Vagina (tissue), 2 donors: Measurements from ENCODE around the gene MRGPRE. TPM values are rescaled to one million over a fixed set of nuclear protein-coding genes. Genes with fewer than 3 reads are reported as not detected.

Experiments used
- DNase-seq, 2 donors: peaks; one replicate each; pipeline ENCODE4 v3.0.0-alpha.2; 2017; ENCODE audit errors: extremely low spot score in 2 of 2
- H3K27ac ChIP-seq: fragments of 200-600 bp; sonication (generic); one replicate; pipeline ENCODE4 v1.5.1; 2019
- H3K27me3 ChIP-seq: fragments of 200-600 bp; sonication (generic); one replicate; pipeline ENCODE4 v1.5.1; 2019
- H3K36me3 ChIP-seq, 2 donors: fragments of 200-600 bp; sonication (generic); one replicate each; pipeline ENCODE4 v1.5.1; 2017 to 2019
- H3K4me1 ChIP-seq: fragments of 200-600 bp; sonication (generic); one replicate; pipeline ENCODE4 v1.5.1; 2019
- H3K4me3 ChIP-seq, 2 donors: fragments of 200-600 bp; sonication (generic); 1 replicate in 1 of 2; 2 replicates in 1 of 2; pipeline ENCODE4 v1.5.1; 2016 to 2019
- H3K9me3 ChIP-seq: fragments of 200-600 bp; sonication (generic); one replicate; pipeline ENCODE4 v1.5.1; 2019
- POLR2A ChIP-seq, 2 donors: fragments of 450-650 bp; IDR thresholded peaks; one replicate each; pipeline ENCODE4 v1.6.1; 2017; ENCODE audit warnings: antibody characterized with exemption in 2 of 2, mild to moderate bottlenecking in 2 of 2, moderate library complexity in 2 of 2
- POLR2AphosphoS5 ChIP-seq, 2 donors: sonication (generic); formaldehyde crosslinking; IDR thresholded peaks; one replicate each; pipeline ENCODE4 v1.9.0; 2017; ENCODE audit warnings: antibody characterized with exemption in 2 of 2, mild to moderate bottlenecking in 2 of 2, low read depth in 1 of 2; ENCODE audit not compliant: insufficient read depth in 1 of 2
- intact Hi-C: fragments of 100-400 bp; cut with DNase I; formaldehyde crosslinking; loops from one replicate; pipeline ENCODE4 v1.15.1; 2023
- total RNA-seq: library from RNA; depleted of rRNA; stranded (reverse); fragments of >200 nt; gene quantifications from one replicate; pipeline ENCODE4 v1.2.3, GENCODE V29; 2016
- TF ChIP-seq, protein P1 (sequence below), 3 experiments: fragments of 450-650 bp in 2 of 3; fragments of 200-600 bp in 1 of 3; sonication (generic) in 1 of 3; IDR thresholded peaks; one replicate each; pipeline ENCODE4 v1.5.1; 2017 to 2019; ENCODE audit warnings: antibody characterized with exemption in 3 of 3, mild to moderate bottlenecking in 2 of 3, moderate library complexity in 2 of 3

The MRGPRE gene
- total RNA-seq, 1 donor from 2014 or later = not detected

- H3K4me3 ChIP-seq = no peak overlapping the region
- intact Hi-C loops = no loop called here
- H3K4me1 ChIP-seq = peaks cover 16% of the 10 kb centered on the region
- H3K27me3 ChIP-seq = no peaks in the 10 kb centered on the region
- TF ChIP-seq POLR2A (IDR thresholded peaks at IDR 0.05) (no peak), POLR2AphosphoS5 (IDR thresholded peaks at IDR 0.05; ENCODE audit: insufficient read depth in 1 of 2, low read depth in 1 of 2) (no peak)
- TF ChIP-seq, protein P1, sequence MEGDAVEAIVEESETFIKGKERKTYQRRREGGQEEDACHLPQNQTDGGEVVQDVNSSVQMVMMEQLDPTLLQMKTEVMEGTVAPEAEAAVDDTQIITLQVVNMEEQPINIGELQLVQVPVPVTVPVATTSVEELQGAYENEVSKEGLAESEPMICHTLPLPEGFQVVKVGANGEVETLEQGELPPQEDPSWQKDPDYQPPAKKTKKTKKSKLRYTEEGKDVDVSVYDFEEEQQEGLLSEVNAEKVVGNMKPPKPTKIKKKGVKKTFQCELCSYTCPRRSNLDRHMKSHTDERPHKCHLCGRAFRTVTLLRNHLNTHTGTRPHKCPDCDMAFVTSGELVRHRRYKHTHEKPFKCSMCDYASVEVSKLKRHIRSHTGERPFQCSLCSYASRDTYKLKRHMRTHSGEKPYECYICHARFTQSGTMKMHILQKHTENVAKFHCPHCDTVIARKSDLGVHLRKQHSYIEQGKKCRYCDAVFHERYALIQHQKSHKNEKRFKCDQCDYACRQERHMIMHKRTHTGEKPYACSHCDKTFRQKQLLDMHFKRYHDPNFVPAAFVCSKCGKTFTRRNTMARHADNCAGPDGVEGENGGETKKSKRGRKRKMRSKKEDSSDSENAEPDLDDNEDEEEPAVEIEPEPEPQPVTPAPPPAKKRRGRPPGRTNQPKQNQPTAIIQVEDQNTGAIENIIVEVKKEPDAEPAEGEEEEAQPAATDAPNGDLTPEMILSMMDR (IDR thresholded peaks at IDR 0.05) = no peak
- no peak for DNase-seq
- H3K9me3 ChIP-seq = no peaks in the 10 kb centered on the region
- no peaks in the 10 kb centered on the region for H3K36me3 ChIP-seq
- H3K27ac ChIP-seq = no peak overlapping the region
Measured at GRCh38 chr11:3223932-3224381, 8.3 kb downstream of the MRGPRE start.

GRCh38 chr11:3222941-3223915 lies 9.0 kb downstream of the MRGPRE start:
- no peaks in the 10 kb centered on the region for H3K36me3 ChIP-seq
- H3K27ac ChIP-seq = no peak overlapping the region
- H3K27me3 ChIP-seq = no peaks in the 10 kb centered on the region
- H3K4me3 ChIP-seq = no peak overlapping the region
- no peak for DNase-seq
- no peaks in the 10 kb centered on the region for H3K9me3 ChIP-seq
- TF ChIP-seq POLR2AphosphoS5 (IDR thresholded peaks at IDR 0.05; ENCODE audit: insufficient read depth in 1 of 2, low read depth in 1 of 2) (no peak), POLR2A (IDR thresholded peaks at IDR 0.05) (no peak)
- TF ChIP-seq, protein P1 (IDR thresholded peaks at IDR 0.05) = no peak
- peaks cover 16% of the 10 kb centered on the region for H3K4me1 ChIP-seq
- intact Hi-C loops = no loop called here

DNA sequence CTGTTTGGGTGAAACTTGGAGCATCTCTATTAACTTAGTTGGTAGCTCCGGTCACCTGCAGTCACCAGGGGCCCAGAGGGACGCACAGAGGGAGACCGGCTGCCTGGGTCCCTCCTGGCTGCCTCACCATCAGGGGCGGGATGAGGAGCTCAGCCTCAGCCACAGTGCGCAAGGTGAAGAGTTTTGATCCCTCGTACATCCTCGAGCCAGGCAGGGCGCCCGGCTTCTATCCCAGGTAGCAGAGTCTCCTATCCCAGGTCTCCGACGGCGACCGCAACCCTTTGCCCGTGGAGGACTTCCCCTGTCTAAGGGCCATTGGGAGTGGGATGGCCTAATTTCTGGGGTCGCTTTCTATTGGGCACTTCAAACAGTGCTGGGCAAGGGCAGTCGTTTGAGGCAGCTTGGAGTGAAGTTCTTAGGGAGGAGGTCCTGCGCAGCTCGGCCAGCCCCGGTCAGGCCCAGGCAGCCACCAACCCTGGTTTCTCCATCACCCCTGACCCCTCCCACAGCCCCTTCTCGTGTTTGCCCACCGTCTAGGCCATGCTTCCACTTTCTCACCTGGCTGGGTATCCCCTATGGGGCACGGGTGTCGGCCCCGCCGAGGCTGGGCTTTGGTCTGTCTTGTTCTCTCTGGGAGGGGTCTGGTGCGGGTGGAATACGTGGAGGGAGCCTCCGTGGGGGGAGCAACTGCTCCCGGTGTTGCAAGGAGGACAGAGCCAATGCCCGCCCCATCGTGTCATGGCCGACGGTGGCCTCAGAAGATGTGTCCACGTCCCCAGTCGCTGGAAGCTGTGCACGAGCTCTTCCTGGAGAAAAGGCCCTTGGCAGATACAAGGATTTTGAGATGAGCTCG lies 10.0 kb downstream of the MRGPRE start:
- intact Hi-C loops = no loop called here
- Histone ChIP-seq H3K4me3 (no peak overlapping the region), H3K9me3 (no peaks in the 10 kb centered on the region), H3K27ac (no peak overlapping the region), H3K4me1 (peaks cover 16% of the 10 kb centered on the region), H3K36me3 (no peaks in the 10 kb centered on the region), H3K27me3 (no peaks in the 10 kb centered on the region)
- DNase-seq = no peak
- TF ChIP-seq POLR2AphosphoS5 (IDR thresholded peaks at IDR 0.05; ENCODE audit: insufficient read depth in 1 of 2, low read depth in 1 of 2) = no peak
- TF ChIP-seq, protein P1 (IDR thresholded peaks at IDR 0.05) = no peak
- TF ChIP-seq POLR2A (IDR thresholded peaks at IDR 0.05) = no peak

DNA sequence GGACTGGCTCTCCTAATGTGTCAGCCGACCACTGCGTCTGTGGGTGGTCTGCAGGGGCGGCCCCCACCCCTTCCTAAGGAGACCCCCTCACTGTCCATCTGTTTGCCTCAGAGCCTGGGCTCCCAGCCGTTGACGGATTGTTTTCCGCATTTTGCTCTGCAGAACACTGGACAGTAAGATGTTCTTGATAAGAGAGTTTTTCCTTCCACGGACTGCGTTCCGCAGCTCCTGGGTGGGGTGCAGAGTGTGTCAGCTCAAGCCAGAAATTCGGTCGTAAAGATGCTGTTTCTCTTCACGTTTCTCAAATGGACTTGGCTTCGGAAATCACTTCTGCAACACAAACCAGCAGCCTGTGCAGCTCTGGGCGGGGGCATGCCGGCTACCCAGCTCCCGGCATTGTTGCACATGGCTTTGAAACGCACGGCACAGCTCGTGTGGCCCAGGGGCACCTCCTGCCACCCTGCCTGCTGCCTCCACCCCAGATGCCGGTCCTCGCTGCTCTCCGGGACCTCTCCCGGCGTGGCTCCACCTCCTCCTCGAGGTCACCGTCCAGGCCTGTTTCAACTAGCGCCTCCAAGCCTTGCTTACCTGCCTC lies 10.7 kb downstream of the MRGPRE start:
- Histone ChIP-seq H3K9me3 (no peaks in the 10 kb centered on the region), H3K4me1 (peaks cover 16% of the 10 kb centered on the region), H3K27ac (no peak overlapping the region), H3K27me3 (no peaks in the 10 kb centered on the region), H3K36me3 (no peaks in the 10 kb centered on the region), H3K4me3 (no peak overlapping the region)
- intact Hi-C loops = no loop called here
- TF ChIP-seq, protein P1 (IDR thresholded peaks at IDR 0.05) = no peak
- peak in 1 of 2 donors; percentile 31 for TF ChIP-seq POLR2AphosphoS5 (IDR thresholded peaks at IDR 0.05; ENCODE audit: insufficient read depth in 1 of 2, low read depth in 1 of 2)
- no peak for DNase-seq
